Measurements from ENCODE around the gene GNAZ. TPM values are rescaled to one million over a fixed set of nuclear protein-coding genes. Genes with fewer than 3 reads are reported as not detected.

The GNAZ gene
- total RNA-seq, 1 experiment from 2014 or later: 1.2 TPM

DNA sequence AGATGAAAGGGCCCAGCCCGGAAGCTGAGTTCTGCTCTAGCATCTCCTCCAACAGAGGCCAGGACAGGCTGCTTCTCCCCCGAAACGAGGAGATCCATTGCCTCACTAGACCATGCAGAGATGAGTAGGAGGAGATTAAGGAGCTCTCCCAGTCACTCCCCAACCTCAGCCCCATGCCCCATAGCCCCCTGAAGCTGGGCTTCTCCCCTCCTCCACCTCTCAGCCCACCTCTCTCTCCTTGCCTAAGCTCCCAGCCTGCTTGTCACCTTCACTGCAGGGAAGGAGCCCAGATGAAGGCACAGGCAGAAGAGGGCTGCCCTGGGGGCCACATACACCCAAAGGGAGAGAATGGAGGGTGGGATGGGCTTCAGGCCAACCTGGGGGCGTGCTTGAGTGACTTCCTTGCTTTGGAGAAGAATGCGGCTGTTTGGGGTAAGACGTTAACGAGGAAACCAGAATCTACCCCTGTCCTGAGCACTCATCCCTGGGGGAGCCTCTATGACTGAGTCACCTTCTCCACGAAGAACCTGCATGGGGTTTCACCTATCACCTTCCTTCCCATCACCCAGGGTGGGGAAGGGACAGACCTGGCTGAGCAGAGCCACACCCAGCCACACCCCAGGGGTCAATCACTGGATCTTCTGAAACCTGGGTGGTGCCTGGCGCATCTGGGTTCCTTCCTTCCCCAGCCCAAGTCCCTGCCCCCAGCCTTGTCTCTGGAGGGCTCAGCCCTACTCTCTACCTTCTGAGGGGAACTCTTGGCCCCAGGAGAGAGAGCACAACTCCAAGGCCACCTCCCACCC is 11.6 kb upstream of the GNAZ start:
- CTCF ChIA-PET: no interaction called here
- no peak overlapping the region for H3K4me3 ChIP-seq
- no peaks in the 10 kb centered on the region for H3K9me3 ChIP-seq (ENCODE audit: insufficient read depth, low read depth)
- H2AFZ ChIP-seq: no peak overlapping the region
- H3K4me1 ChIP-seq (replicated peaks; ENCODE audit: insufficient read depth): no peaks in the 10 kb centered on the region
- peaks cover 48% of the 10 kb centered on the region for H3K27me3 ChIP-seq (ENCODE audit: insufficient read depth, low read depth)
- no peak for DNase-seq
- H3K79me2 ChIP-seq (ENCODE audit: low read depth): no peaks in the 10 kb centered on the region
- no peak overlapping the region for H3K27ac ChIP-seq
- intact Hi-C loops (cut with micrococcal nuclease; ENCODE audit: unreplicated experiment): no loop called here
- no TSS peak for BruUV-seq (replicated peaks)
- no peaks in the 10 kb centered on the region for H3K36me3 ChIP-seq (ENCODE audit: low read depth)
- H3K9me2 ChIP-seq (ENCODE audit: insufficient read depth): no peaks in the 10 kb centered on the region
- no peak overlapping the region for H3K4me2 ChIP-seq
- no peaks in the 10 kb centered on the region for H4K20me1 ChIP-seq (ENCODE audit: insufficient read depth)
- TF ChIP-seq, protein P1, sequence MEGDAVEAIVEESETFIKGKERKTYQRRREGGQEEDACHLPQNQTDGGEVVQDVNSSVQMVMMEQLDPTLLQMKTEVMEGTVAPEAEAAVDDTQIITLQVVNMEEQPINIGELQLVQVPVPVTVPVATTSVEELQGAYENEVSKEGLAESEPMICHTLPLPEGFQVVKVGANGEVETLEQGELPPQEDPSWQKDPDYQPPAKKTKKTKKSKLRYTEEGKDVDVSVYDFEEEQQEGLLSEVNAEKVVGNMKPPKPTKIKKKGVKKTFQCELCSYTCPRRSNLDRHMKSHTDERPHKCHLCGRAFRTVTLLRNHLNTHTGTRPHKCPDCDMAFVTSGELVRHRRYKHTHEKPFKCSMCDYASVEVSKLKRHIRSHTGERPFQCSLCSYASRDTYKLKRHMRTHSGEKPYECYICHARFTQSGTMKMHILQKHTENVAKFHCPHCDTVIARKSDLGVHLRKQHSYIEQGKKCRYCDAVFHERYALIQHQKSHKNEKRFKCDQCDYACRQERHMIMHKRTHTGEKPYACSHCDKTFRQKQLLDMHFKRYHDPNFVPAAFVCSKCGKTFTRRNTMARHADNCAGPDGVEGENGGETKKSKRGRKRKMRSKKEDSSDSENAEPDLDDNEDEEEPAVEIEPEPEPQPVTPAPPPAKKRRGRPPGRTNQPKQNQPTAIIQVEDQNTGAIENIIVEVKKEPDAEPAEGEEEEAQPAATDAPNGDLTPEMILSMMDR (conservative IDR thresholded peaks at IDR 0.05): no peak
- no peak for TF ChIP-seq EZH2 (IDR thresholded peaks at IDR 0.05; ENCODE audit: low read depth)
- no peaks in the 10 kb centered on the region for H3F3A ChIP-seq (ENCODE audit: insufficient read depth, low read depth)
- POLR2A ChIA-PET (ENCODE audit: unreplicated experiment): no interaction called here

DNA sequence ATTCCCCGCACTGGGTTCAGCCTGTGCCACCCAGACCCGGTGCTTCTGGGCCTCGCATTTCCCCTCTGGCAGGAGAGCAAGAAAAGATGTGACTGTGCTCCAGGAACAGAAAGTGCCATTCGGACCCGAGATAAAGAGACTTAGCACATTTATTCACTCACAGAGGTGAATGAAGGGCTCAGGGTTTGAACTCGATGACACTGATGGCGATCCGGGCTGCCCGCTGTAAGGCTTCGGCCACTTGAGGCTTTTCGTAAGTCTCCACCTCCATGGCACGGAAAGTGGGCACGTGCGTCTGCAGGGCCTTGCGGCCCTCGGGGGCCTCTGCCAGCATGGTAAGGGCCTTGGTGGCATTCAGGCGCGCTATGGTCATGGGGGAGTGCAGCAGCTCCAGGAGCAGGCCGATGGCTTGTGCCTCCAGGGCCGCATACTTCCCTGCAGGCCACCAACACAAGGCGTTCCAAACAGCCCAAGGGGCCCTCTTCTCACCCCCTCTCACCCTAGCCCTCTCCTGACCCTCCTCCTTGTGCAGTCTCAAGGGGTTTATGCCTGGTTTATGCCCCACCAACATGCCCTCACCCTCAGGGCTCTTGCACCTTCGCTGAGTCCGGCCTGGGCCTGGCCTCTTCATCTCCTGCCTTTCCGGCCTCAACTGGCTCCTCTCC is 10.9 kb upstream of the GNAZ start:
- ChIA-PET CTCF (no interaction called here), POLR2A (ENCODE audit: unreplicated experiment) (no interaction called here)
- no peak overlapping the region for H3K27ac ChIP-seq
- BruUV-seq (replicated peaks): no TSS peak
- no peak overlapping the region for H3K4me2 ChIP-seq
- H3K79me2 ChIP-seq (ENCODE audit: low read depth): no peaks in the 10 kb centered on the region
- H3K9me3 ChIP-seq (ENCODE audit: insufficient read depth, low read depth): no peaks in the 10 kb centered on the region
- H3K36me3 ChIP-seq (ENCODE audit: low read depth): no peaks in the 10 kb centered on the region
- H4K20me1 ChIP-seq (ENCODE audit: insufficient read depth): no peaks in the 10 kb centered on the region
- TF ChIP-seq, protein P1 (conservative IDR thresholded peaks at IDR 0.05): no peak
- TF ChIP-seq EZH2 (IDR thresholded peaks at IDR 0.05; ENCODE audit: low read depth): no peak
- intact Hi-C loops (cut with micrococcal nuclease; ENCODE audit: unreplicated experiment): no loop called here
- no peak for DNase-seq
- H3K4me1 ChIP-seq (replicated peaks; ENCODE audit: insufficient read depth): no peaks in the 10 kb centered on the region
- no peaks in the 10 kb centered on the region for H3F3A ChIP-seq (ENCODE audit: insufficient read depth, low read depth)
- no peak overlapping the region for H2AFZ ChIP-seq
- H3K9me2 ChIP-seq (ENCODE audit: insufficient read depth): no peaks in the 10 kb centered on the region
- no peak overlapping the region for H3K4me3 ChIP-seq
- peaks cover 41% of the 10 kb centered on the region for H3K27me3 ChIP-seq (ENCODE audit: insufficient read depth, low read depth)

DNA sequence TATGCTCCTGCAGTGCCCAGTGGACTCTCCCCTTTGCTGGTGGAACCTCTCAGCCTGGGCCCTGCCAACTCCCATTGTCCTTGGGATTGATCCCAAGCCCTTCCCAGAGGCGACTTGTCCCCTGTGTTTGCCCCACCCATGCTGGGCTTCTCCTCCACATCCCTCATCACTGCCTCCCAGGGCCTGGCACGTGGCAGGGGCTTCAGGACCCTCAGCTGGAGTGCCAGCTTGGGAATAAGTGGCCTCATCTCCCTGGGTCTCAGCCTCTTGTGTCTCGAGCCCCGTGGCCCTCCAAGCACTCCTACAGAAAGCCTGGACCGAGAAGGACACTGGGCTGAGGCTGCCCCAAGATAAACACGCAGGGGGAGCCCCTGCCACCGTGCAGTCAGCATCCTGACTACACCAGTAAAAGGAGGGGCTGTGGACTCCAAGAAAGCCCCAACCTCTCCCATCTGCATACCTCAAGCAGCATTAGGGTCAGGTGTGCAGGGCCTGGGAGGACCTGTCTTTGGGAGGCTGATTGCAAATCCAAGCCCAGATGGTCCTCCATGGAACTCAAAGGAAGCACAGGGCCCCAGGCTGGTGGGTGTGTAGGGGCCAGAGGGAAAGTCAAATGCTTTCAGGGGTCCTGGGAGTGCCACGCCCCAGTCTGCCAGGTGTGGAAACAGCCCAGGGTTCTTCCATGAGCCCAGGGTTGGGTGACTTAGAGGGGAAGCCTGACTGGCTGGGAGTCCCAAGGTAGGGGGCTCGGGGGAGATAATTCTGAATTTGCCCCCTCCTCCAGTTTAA is 9.5 kb upstream of the GNAZ start:
- no peak overlapping the region for H3K4me3 ChIP-seq
- no peaks in the 10 kb centered on the region for H3K79me2 ChIP-seq (ENCODE audit: low read depth)
- H3K27ac ChIP-seq: no peak overlapping the region
- H3F3A ChIP-seq (ENCODE audit: insufficient read depth, low read depth): no peaks in the 10 kb centered on the region
- POLR2A ChIA-PET (ENCODE audit: unreplicated experiment): no interaction called here
- CTCF ChIA-PET: no interaction called here
- no peaks in the 10 kb centered on the region for H3K4me1 ChIP-seq (replicated peaks; ENCODE audit: insufficient read depth)
- no peaks in the 10 kb centered on the region for H3K36me3 ChIP-seq (ENCODE audit: low read depth)
- no peak overlapping the region for H2AFZ ChIP-seq
- peaks cover 34% of the 10 kb centered on the region for H3K27me3 ChIP-seq (ENCODE audit: insufficient read depth, low read depth)
- no peak for DNase-seq
- no peaks in the 10 kb centered on the region for H4K20me1 ChIP-seq (ENCODE audit: insufficient read depth)
- H3K4me2 ChIP-seq: no peak overlapping the region
- BruUV-seq (replicated peaks): no TSS peak
- no peaks in the 10 kb centered on the region for H3K9me3 ChIP-seq (ENCODE audit: insufficient read depth, low read depth)
- intact Hi-C loops (cut with micrococcal nuclease; ENCODE audit: unreplicated experiment): no loop called here
- H3K9me2 ChIP-seq (ENCODE audit: insufficient read depth): no peaks in the 10 kb centered on the region
- TF ChIP-seq, protein P1 (conservative IDR thresholded peaks at IDR 0.05): no peak
- TF ChIP-seq EZH2 (IDR thresholded peaks at IDR 0.05; ENCODE audit: low read depth): no peak
